GM12892 (cell line): ENCODE data around the gene TM9SF4.

Source experiments
- POLR2A ChIP-seq: IDR thresholded peaks from 2 replicates; pipeline ENCODE4 v1.6.1; 2011; ENCODE audit warnings: low read depth, low read length, control low read depth
- POLR2AphosphoS5 ChIP-seq: IDR thresholded peaks from 2 replicates; pipeline ENCODE4 v1.6.1; 2011; ENCODE audit warnings: low read depth, low read length, control low read depth
- TAF1 ChIP-seq: IDR thresholded peaks from 2 replicates; pipeline ENCODE4 v1.6.1; 2011; ENCODE audit warnings: low read depth, mild to moderate bottlenecking, control low read depth, low read length, borderline replicate concordance

- TF ChIP-seq POLR2AphosphoS5 (no peak), POLR2A (no peak), TAF1 (no peak)
Observed at GRCh38 chr20:32155017-32155981, 45.8 kb downstream of the TM9SF4 start.
